Neural cell (in vitro differentiated cells): ENCODE measurements around the gene CEP20.

Experiments
- EP300 ChIP-seq: fragments of 450-650 bp; conservative IDR thresholded peaks from 2 replicates; pipeline ENCODE4 v1.6.1; 2014; ENCODE audit warnings: antibody characterized with exemption, mild to moderate bottlenecking, moderate library complexity; ENCODE audit not compliant: poor library complexity, severe bottlenecking
- TAF1 ChIP-seq: IDR thresholded peaks from 2 replicates; pipeline ENCODE4 v1.6.1; 2012; ENCODE audit warnings: low read depth

- TF ChIP-seq EP300 (no peak), TAF1 (no peak)
These were observed 32.7 kb downstream of the CEP20 start for GRCh38 chr16:15855704-15856003.
